ENCODE measurements around the gene CRY1. TPM values are rescaled to one million over a fixed set of nuclear protein-coding genes. Genes with fewer than 3 reads are reported as not detected.

Gene CRY1
- total and polyA plus RNA-seq, 9 of the 15 experiments (the other 6 are each of a cell fraction or from before 2014, with no cell fraction given) = 8.7 to 33.3 (median 25.2) TPM

DNA sequence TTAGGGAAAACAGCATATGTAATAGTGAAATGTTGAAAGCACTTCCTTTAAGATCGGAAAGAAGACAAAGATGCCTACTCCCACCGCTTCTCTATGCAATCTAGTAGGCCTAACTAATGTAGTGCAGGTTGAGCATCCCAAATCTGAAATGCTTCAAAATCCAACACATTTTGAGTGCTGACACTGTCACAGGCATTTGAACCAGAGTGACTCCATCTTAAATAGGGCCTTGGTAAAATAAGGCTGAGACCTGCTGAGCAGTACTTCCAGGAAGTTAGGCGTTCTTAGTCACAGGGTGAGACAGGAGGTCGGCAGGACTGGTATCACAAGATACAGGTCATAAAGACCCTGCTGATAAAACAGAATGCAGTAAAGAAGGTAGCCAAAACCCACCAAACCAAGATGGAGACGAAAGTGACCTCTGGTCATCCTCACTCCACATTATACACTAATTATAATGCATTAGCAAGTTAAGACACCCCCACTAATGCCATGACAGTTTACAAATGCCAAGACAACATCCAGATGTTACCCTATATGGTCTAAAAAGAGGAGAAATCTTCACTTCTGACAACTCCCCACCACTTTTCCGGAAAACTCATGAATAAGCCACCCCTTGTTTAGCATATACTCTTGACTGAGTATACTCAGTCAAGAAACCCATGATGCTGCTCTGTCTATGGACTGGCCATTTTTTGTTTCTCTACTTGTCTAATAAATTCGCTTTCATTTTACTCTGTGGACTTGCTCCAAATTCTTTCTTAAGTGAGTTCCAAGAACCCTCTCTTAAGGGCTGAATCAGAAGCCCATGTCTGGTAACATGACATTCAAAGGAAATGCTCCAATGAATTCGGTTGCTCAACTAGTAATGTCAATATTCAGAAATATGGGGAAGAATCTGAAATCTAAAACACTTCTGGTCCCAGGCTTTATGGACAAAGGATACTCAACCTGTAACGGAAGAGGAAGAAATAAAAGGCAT, 59.3 kb downstream of the CRY1 start (continued):
- TF ChIP-seq, protein P1, sequence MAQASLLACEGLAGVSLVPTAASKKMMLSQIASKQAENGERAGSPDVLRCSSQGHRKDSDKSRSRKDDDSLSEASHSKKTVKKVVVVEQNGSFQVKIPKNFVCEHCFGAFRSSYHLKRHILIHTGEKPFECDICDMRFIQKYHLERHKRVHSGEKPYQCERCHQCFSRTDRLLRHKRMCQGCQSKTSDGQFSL (CRISPR knock-in tag; IDR thresholded peaks at IDR 0.05) = no peak
- TF ChIP-seq, protein P1 (tag; IDR thresholded peaks at IDR 0.05) = peak in 1 of 2 experiments; percentile 95; a peak in 2 of 4 replicates
- TF ChIP-seq GTF2A2 (tag; IDR thresholded peaks at IDR 0.05) (peak; percentile 92), HDAC3 (IDR thresholded peaks at IDR 0.05; ENCODE audit: borderline replicate concordance, partially characterized antibody) (no peak), CREB1 (IDR thresholded peaks at IDR 0.05) (no peak), CREB1 (CRISPR knock-in tag; IDR thresholded peaks at IDR 0.05) (no peak), ZNF311 (CRISPR knock-in tag; IDR thresholded peaks at IDR 0.05) (peak; percentile 95), ZNF124 (CRISPR knock-in tag; IDR thresholded peaks at IDR 0.05) (no peak), NUFIP1 (IDR thresholded peaks at IDR 0.05; ENCODE audit: partially characterized antibody) (no peak), ZNF583 (CRISPR knock-in tag; IDR thresholded peaks at IDR 0.05) (peak; percentile 83), KLF10 (CRISPR knock-in tag; IDR thresholded peaks at IDR 0.05) (no peak), HMGN3 (IDR thresholded peaks at IDR 0.05; ENCODE audit: borderline replicate concordance, extremely low read depth, insufficient read length, low read depth, low read length) (no peak), PHB2 (IDR thresholded peaks at IDR 0.05; ENCODE audit: low read depth) (no peak), DIDO1 (tag; IDR thresholded peaks at IDR 0.05; ENCODE audit: low read depth) (peak; percentile 88), TEAD2 (tag; IDR thresholded peaks at IDR 0.05) (peak; percentile 87), PCBP1 (IDR thresholded peaks at IDR 0.05; ENCODE audit: low read depth, low read length, poor library complexity, severe bottlenecking) (no peak), TEAD4 (IDR thresholded peaks at IDR 0.05; ENCODE audit: low read length) (no peak), TEAD4 (CRISPR knock-in tag; IDR thresholded peaks at IDR 0.05; ENCODE audit: borderline replicate concordance) (no peak)
- TF ChIP-seq, protein P2, sequence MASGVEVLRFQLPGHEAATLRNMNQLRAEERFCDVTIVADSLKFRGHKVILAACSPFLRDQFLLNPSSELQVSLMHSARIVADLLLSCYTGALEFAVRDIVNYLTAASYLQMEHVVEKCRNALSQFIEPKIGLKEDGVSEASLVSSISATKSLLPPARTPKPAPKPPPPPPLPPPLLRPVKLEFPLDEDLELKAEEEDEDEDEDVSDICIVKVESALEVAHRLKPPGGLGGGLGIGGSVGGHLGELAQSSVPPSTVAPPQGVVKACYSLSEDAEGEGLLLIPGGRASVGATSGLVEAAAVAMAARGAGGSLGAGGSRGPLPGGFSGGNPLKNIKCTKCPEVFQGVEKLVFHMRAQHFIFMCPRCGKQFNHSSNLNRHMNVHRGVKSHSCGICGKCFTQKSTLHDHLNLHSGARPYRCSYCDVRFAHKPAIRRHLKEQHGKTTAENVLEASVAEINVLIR (CRISPR knock-in tag; IDR thresholded peaks at IDR 0.05) = peak; percentile 59; the same call in 1 of the 2 replicates
- TF ChIP-seq, protein P3, sequence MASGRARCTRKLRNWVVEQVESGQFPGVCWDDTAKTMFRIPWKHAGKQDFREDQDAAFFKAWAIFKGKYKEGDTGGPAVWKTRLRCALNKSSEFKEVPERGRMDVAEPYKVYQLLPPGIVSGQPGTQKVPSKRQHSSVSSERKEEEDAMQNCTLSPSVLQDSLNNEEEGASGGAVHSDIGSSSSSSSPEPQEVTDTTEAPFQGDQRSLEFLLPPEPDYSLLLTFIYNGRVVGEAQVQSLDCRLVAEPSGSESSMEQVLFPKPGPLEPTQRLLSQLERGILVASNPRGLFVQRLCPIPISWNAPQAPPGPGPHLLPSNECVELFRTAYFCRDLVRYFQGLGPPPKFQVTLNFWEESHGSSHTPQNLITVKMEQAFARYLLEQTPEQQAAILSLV (tag; IDR thresholded peaks at IDR 0.05) = peak; percentile 91
- TF ChIP-seq, protein P4, sequence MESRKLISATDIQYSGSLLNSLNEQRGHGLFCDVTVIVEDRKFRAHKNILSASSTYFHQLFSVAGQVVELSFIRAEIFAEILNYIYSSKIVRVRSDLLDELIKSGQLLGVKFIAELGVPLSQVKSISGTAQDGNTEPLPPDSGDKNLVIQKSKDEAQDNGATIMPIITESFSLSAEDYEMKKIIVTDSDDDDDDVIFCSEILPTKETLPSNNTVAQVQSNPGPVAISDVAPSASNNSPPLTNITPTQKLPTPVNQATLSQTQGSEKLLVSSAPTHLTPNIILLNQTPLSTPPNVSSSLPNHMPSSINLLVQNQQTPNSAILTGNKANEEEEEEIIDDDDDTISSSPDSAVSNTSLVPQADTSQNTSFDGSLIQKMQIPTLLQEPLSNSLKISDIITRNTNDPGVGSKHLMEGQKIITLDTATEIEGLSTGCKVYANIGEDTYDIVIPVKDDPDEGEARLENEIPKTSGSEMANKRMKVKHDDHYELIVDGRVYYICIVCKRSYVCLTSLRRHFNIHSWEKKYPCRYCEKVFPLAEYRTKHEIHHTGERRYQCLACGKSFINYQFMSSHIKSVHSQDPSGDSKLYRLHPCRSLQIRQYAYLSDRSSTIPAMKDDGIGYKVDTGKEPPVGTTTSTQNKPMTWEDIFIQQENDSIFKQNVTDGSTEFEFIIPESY (CRISPR knock-in tag; IDR thresholded peaks at IDR 0.05) = no peak
- TF ChIP-seq, protein P5, sequence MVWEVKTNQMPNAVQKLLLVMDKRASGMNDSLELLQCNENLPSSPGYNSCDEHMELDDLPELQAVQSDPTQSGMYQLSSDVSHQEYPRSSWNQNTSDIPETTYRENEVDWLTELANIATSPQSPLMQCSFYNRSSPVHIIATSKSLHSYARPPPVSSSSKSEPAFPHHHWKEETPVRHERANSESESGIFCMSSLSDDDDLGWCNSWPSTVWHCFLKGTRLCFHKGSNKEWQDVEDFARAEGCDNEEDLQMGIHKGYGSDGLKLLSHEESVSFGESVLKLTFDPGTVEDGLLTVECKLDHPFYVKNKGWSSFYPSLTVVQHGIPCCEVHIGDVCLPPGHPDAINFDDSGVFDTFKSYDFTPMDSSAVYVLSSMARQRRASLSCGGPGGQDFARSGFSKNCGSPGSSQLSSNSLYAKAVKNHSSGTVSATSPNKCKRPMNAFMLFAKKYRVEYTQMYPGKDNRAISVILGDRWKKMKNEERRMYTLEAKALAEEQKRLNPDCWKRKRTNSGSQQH (CRISPR knock-in tag; IDR thresholded peaks at IDR 0.05) = peak; percentile 30; the same call in 1 of the 2 replicates

Data from K562 (cell line).